ENCODE measurements around the gene GPT2.

GPT2 gene, protein sequence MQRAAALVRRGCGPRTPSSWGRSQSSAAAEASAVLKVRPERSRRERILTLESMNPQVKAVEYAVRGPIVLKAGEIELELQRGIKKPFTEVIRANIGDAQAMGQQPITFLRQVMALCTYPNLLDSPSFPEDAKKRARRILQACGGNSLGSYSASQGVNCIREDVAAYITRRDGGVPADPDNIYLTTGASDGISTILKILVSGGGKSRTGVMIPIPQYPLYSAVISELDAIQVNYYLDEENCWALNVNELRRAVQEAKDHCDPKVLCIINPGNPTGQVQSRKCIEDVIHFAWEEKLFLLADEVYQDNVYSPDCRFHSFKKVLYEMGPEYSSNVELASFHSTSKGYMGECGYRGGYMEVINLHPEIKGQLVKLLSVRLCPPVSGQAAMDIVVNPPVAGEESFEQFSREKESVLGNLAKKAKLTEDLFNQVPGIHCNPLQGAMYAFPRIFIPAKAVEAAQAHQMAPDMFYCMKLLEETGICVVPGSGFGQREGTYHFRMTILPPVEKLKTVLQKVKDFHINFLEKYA

DNA sequence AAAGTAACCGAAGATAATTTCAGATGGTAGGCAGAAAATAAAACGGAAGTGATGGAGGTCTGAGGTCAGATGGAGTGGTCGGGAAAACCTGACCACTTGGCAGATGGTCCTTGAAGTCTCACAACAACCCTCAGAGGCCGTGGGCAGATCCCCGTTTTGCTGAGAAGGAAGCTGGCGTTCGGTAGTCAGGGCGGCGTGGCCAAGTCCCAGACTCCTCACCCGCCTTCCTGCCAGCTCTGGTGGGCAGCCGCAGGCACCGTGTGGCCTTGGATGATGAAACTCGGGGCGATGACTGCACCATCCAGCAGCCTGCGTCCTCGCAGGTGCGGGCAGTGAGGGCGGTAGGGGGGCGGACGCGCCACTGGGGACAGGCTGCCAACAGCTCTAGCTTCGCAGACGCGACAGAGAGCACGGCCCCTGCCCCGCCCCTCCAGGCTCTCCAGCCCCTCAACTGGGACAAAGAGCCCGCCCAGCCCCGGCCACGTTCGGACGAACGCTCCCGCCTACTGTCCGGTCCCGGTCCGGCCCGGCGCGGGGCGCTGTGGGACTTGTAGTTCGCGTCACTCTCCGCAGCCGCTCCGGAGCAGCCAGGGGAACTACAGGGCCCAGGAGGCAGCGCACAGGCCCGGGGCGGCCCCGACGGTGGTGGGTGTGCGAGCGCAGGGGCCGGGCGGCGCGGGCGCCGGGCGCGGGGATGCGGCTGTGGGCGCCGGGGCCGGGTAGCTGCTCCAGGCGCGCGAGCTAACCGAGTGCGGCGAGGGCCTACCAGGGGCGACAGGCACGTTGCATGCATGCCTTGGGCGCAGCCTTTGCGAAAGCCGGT, at the start of gene GPT2:
TSS of gene GPT2 (plus strand) at position 673 of the 823 bp plus-strand sequence. CDS start 354 bp downstream, outside the sequence.
- DNase-seq = peak; percentile 98

DNA sequence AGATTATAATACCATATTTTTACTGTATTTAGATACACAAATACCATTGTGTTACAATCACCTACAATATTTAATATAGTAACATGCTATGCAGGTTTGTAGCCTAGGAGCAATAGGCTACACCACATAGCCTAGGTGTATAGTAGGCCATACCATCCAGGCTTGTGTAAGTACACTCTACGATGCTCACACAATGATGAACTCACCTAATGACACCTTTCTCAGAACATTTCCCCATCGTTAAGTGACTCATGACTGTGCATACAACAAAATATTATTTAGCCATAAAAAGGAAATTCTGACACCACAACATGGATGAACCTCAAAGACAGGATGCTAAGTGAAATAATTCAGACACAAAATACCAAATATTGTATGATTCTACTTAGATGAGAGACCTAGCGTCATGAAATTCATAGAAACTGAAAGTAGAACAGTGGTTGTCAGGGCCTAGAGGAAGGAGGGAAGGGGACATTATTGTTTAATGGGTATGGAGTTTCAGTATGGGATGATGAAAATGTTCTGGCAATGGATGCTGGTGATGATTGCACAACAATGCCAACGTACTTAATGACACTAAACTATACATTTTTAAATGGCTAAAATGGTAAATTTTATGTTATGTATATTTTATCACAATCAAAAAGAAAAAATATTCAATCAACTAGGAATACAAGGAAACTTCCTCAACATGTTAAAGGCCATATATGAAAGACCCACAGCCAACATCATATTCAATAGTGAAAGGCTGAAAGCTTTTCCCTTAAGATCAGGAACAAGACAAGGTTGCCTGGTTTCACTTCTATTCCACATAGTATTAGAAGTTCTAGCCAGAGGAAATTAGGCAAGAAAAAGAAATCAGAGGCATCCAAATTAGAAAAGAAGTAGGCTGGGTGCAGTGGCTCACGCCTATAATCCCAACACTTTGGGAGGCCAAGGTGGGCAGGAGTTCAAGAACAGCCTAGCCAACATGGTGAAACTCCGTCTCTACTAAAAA, 47.3 kb upstream of the GPT2 start:
- no peak for DNase-seq

DNA sequence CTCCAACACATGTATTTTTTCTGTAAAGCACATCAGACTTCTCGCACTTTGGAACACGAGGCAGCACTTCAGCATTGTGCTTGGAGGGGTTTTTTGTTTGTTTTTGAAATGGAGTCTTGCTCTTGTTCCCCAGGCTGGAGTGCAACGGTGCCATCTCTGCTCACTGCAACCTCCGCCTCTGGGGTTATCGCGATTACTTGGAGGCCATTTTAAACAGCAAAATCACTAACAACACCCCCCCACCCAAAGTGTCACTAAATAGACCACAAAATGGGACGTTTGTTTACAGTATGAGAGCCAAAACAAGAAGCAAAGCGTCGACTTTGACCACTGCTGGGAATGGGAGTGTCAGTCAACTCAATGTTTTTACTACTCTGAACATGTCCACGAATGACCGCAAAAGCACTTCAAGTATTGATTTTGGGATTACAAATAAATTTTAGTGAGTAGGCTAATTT, 44.1 kb upstream of the GPT2 start:
- no peak for DNase-seq

DNA sequence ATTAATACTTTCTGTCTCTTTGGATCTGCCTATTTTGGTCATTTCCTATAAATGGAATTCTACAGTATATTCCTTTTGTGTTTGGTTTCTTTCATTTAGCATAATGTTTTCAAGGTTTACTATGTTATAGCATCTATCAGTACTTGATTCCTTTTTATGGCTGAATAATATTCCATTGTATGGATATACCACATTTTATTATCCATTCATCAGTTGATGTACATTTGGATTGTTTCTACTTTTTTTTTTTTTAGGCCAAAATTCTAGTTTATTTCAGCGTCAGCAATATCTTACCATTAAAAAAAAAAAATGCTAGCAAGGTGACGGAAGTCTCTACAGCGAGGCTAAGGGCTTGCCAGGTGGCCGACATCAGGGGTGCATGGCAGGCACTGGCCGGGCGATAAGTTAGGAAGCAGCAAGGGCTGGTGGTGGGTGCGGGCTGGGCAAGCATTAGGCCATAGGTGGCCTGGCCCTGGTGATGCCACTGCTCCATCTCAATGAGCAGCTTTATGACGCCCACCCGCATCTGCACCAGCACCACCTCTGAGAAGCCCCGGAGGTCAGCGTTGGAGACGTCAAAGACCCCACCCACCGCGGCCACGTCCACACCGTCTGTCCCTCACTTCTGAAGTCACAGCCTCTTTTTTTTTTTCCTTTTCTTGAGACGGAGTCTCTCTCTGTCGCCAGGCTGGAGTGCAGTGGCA, 41.8 kb upstream of the GPT2 start:
- DNase-seq = no peak

DNA sequence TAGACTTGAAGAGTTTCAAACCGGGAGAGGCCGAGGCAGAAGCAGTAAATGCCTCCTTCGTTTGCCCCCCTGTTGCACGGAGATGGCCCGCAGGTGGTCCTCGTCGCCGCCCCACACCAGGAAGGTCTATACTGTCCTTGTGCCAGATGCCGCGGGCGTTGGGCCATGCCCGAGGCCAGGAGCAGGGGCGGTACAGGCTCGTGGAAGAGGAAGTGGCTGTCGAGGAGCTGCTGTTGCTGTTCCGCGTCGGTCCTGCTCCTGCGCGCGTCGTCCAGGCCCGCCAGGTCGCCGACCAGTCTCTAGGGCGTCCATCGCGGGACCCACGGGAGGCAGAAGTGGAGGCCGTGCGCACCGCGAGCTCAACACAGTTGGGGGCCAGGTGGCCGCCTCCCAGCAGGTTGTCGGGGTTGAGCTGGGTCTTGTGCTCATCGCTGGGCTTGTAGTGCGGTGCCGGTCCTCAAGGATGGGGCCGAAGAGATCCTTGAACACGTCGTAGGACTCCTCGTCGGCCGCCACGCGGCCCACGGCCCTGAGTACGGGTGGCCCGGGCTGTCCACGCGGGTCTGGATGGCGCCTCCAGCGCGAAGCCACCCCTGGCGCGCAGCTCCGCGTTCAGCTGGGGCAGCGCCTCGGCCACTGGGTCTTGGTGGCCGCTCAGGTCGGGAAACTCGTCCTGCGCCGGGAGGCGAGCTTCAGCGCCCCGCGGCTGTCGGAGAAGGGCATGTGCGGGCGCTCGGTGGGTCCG, 40.1 kb upstream of the GPT2 start:
- no peak for DNase-seq

DNA sequence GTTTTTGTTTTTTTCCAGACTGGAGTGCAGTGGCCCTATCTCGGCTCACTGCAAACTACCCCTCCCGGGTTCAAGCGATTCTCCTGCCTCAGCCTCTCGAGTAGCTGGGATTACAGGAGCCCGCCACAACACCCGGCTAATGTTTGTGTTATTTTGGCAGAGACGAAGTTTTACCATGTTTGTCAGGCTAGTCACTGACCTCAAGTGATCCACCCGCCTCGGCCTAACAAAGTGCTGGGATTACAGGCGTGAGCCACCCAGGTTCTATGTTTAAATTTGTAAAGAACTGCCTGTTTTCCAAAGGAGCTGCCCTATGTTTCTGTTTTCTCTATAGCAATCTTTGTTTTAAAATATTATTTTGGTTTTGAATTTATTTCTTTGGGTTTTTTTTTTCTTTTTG, 39.4 kb upstream of the GPT2 start:
- no peak for DNase-seq

DNA sequence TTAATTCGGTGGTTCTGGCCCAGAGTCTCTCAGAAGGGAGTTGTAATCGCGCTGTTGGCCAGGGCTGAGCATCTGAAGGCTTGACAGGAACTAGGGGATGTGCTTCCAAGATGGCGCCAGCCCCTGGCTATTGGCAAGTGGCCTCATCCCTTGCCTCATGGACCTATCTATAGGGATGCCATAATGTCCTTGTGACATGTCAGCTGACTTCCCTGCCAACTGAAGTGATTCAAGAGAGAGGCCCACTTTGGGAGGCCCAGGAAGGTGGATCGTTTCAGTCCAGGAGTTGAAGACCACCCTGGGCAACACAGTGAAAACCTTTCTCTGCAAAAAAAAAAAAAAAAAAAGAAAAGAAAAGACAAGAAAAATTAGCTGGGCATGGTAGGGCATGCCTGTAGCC, 38.2 kb upstream of the GPT2 start:
- DNase-seq = no peak

DNA sequence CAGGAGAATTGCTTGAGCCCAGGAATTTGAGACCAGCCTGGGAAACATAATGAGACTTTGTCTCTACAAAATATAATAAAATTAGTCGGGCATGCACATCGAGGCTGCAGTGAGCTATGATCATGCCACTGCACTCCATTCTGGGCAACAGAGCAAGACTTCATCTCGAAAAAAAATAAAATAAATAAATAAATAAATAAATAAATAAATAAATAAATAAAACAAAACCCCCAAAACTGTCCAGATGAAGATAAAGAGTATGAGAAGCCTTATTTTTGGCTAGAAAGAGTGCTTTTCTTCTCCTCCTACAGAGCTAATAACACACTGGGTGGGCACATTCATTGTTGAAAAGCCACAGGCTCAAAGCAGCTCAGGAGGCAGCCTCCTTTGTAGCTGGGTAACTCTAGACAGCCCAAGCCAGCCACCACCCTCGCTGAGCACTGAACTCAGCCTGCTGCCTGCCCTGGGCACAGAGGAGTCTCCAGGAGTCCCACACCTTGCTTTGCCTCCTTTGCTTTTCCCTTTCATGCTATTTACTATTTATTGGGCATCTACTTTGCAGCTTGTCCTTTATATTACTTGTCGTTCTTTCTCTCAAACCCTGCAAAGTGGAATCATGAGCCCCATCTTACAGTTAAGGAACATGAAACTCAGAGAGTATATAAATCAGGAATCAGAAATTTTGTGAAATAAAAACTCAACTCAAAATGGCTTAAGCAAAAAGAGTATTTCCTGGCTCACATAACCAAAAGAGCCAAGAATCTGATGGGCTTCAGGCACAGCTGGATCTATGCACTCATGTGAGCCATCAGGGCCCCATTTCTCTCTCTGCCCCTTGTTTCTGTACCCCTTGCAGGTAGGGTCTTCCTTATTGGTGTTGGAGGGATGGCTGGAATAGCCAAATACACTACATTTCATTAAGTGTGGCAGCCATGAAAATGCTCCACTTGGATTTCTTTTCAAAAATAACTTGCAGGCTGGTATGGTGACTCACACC, 35.1 kb upstream of the GPT2 start:
- DNase-seq = no peak

DNA sequence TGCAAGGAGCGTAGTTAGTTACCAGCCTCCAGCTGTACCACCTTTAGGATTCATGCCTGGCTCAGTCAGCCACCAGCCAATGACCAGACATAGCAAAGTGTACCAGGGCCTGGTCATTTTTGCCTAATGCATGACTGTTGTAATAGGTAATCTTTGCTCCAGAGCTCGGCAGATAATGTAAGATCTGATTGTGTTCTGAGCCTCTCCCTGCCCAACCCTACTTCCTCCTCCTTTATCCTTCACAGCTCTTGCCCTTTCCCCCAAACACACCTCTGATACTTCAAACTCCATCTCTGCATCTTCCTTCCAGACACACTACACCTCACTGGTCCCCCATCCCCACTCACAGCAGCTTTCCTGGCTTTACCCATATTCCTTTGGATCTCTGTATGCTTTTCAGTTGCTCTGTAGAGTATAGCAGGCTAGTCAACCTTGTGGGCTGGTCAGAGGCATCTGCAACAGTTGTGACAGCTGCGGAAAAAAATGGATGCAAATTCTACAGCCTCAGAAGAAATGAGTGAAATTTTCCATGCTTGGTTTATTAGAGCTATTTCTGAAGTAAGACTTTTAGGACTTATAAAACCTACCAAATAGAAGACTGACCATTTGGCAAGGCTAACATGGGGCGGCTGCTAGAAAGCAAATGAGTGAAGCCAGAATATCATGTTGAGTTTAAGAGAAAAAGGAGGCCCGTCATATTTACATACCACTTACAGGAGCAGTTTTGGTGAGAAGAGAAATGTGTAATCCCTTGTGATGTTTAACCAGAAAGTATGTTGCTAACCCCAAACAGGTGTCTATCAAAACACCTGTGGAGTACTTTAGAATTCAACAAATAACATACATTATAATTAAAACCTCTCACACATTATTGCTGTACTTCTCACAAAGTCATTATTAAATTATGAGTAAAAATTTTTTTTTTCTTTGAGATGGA, 33.3 kb upstream of the GPT2 start:
- DNase-seq = no peak

DNA sequence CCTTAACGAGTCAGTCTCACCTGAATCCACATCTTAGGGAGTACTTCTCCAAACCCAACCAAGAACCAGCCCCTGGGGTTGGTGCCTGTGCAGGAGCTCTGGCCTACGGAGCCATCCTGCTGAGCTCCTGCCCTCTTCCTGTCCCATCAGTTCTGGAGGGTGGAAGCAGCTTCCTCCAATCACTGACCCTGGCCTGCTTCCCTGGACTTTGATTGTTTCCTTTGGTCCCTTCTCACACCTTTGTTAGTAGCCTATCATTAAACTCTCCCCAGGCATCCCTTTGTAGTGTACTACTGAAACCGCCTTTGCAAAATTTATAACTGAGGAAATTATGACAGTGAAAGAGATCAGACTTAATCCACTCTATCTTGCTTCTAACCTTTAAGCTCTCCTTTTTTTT, 32.0 kb upstream of the GPT2 start:
- no peak for DNase-seq

DNA sequence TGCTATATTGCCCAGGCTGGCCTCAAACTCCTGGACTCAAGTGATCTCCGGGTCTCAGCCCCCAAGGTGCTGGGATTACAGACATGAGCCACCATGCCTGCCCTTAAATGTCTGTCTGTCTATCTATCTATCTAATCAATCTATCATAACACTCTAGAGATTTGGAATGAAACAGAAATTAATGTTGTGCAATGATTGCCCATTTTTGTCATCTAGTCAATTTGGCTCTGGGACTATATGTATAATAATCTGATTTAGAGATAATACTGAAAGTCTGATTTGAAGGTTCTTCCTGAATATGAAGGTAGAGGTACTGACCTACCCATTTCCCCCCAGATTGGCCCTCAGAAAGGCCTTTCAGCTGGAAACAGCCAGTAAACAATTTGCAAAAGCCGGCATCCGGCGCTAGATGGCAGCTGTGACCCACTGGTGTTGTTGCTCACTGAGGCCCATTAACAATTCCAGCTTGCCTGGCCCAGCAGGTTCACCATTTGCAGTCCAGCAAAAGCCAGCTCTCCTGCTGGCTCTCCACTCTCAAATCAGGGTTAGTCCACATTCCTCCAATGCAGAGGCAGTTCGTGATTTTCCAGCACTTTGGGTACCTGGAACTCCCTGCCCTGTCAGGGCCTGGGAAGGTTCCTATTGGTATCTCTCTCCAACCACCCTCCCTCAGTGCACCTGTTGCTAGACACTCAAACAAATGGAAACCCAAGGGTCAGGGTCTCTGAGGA, 30.3 kb upstream of the GPT2 start:
- DNase-seq = peak; percentile 62

DNA sequence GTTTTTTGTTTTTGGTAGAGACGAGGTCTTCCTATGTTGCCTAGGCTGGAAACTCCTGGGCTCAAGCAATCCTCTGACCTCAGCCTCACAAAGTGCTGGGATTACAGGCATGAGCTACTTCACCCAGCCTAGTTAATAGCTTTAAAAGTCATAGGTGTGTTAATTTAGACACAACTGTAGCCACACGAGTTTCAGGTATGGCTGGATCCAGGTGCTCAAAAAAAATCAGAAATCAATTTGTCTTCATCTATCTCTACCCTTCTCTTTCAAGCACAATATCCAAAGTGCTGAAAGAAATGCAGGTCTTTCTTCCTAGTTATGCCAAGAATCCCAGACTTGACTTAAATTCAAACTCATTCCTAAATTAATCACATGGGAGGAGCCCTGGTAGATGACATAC, 29.3 kb upstream of the GPT2 start:
- no peak for DNase-seq

DNA sequence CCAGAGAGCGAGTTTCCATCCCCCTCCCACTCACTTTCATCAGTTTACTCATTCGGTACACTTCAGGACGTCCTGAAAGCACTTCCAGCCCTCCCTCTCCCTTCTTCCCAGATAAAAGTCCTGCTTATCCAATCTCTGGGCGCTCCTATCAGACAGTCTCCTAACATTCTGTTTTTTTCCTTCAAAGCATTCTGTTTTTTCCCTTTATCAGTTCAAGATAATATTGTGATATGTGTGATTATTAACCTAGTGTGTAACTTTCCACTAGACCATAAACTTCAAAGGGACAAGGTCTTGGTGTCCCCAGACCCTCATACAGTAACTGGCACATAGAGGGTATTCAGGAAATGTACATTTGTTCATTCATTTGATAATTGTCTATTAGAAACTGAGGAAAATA, 28.8 kb upstream of the GPT2 start:
- no peak for DNase-seq

DNA sequence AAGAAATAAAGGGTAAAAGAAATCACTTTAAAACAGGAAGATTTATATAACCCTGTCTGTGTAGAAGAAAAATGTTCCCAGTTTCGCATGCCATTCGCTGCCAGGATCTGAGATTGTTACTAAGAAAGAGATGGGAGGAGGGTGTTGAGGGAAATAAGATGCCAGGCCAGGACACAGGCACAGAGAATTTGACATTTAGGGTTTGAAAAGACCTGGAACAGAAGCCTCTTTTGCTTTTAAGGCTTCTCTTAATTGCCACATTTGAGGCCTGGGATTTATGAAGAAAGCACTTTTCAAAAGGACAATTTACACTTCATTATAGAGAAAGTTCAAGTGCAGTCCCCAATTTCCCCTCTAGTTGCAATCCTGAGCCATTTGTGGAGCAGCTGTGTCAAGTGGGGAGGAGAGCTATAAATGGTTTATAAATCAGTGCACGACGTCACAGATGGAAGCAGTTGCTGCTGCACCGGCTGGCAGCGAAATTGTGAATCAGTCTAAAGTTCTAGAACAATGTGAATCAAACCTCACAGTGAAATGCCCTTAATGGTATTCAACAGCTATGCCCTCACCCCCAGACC, 26.7 kb upstream of the GPT2 start:
- peak; percentile 74 for DNase-seq

DNA sequence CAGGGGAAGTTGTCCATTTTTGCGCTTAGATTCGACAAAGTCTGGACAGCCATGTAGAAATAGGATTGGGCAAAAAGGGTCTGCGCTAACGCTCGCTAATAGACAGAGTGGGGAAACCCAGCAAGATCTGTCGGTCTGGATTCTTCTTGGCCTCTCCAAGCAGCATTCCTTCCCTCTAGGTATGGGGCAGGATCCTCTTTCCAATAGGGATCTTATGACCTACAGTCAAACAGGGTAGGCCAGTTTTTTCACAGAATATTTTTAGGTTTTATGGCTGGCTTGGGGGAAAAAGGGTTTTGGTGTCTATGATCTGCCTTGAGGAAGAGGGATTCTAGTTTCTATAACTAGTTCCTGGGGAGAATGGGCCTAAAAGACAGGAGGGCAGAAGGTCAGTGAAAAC, 26.0 kb upstream of the GPT2 start:
- DNase-seq = no peak

DNA sequence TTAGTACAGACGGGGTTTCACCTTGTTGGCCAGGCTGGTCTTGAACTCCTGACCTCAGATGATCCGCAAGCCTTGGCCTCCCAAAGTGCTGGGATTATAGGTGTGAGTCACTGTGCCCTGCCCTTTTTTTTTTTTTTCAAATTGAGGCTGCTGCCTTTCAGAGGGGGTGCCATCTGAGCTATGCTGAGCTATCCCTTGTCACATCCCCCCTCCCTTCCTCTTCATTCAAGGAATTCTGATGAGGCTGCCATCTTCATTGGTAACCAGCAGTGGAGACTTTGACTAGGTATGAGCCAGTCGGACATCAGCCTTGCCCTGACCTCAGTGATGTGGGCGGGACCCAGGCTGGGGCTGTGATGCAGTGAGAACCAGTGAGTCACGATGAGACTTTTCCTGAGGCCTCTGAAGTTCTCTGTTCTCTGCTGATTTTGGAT, 24.4 kb upstream of the GPT2 start:
- no peak for DNase-seq
